ENCODE results near the gene ALDH18A1.

GRCh38 chr10:95637911-95638310, 18.6 kb downstream of the ALDH18A1 start:
- TF ChIP-seq, protein P1, sequence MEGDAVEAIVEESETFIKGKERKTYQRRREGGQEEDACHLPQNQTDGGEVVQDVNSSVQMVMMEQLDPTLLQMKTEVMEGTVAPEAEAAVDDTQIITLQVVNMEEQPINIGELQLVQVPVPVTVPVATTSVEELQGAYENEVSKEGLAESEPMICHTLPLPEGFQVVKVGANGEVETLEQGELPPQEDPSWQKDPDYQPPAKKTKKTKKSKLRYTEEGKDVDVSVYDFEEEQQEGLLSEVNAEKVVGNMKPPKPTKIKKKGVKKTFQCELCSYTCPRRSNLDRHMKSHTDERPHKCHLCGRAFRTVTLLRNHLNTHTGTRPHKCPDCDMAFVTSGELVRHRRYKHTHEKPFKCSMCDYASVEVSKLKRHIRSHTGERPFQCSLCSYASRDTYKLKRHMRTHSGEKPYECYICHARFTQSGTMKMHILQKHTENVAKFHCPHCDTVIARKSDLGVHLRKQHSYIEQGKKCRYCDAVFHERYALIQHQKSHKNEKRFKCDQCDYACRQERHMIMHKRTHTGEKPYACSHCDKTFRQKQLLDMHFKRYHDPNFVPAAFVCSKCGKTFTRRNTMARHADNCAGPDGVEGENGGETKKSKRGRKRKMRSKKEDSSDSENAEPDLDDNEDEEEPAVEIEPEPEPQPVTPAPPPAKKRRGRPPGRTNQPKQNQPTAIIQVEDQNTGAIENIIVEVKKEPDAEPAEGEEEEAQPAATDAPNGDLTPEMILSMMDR (IDR thresholded peaks at IDR 0.05), result no peak
- no peak for TF ChIP-seq POLR2A (IDR thresholded peaks at IDR 0.05)
